Stimulated activated CD4-positive, alpha-beta T cell treated with anti-CD3 and anti-CD28 coated beads, Interleukin-4, amount 100 ng/mL, for 24 hours (primary cell): Measurements from ENCODE around the gene EEF2K.
"Not testable (repeated sequence)": the region's sequence is repeated elsewhere in the genome, so short reads cannot be mapped to it uniquely, and the experiment has no call there.

Source experiments
- DNase-seq: peaks from one replicate; pipeline ENCODE4 v3.0.0-alpha.2; 2020

The EEF2K gene

DNA sequence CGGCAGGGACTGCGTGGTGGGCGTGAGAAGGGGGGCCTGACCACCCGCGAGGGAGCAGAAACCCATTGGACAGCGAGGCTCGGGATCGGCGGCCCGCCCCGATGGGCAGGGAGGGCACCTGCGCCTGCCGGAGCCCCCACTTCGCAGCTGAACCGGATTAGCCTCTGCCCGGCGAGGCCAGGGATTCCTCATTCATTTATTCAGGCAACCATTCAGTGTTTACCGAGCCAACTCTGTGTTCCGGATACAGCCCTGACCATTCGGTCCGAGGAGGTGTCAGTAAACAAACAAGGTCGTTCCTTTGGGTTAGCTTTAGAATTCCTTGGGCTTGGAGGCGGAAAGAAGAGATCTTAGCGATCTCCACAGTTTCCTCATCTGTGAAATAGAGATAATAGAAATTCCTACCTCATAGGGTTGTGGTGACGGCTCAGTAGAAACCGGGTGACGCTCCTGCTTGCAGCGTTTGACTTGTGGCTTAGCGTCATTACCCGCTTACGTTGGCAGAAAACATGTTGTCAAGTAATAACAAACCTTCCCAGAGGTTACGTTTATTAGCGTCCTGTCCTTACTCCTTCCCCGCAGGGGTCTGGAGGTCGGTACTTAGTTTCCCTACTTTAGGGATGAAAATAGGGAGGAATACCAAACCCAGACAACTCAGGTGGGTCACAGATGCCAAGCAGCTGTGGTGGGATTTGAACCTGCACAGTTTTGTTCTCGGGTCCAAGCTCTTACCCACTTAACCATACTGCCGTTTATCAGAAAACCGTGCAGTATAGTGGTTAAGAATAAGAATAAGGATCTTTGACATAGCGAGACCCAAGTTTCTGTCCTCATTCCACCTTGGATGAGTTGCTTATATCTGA, 92.0 kb downstream of the EEF2K start:
- peak; percentile 79 for DNase-seq

DNA sequence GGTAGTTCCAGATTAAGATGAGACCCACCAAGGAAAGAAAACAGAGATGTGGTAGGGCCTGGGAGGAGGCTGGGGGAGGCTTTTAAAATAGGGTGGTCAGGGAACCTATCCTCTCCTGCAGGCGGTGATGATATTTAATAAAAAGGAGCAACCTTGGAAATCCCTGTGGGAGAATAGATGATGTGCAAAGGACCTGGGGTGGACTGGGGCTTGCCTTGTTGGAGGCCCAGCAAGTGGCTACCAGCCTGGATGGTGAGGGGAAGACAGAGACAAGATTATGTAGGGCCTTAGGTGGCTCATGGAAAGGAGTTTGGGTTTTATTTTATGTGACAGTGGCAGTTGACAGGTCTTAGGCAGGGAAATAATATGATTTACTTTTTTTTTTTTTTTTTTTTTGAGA, 93.0 kb downstream of the EEF2K start:
- no peak for DNase-seq

DNA sequence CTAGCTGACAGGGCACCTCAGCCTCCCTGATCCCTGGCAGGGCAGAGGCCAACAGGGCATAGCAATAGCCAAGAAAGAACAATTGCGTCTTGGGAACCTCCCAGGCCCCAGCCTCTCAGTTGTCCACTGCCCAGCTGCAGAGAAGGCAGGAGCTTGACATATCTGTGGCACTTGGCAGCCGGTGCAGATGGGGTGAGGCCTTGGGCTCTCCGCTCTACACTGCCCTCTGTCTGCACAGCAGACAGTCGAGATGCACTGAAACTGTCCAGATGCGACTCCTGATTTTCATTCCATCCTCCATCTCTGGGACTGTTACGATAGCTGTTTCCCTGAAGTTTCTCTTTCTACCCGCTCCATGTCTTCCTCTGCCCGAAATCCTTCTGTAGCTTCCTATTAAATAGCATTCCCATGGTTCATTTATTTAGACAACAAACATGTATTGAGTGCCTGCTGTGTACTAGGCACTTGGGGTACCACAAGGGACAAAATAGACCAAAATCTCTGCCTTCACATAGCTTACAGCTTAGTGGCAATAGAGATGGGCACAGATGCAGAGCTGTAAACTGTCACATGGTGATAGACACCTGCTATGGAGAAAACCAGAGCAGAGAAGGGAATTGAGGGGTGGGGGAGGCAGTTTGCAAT, 94.5 kb downstream of the EEF2K start:
- peak; percentile 50 for DNase-seq

DNA sequence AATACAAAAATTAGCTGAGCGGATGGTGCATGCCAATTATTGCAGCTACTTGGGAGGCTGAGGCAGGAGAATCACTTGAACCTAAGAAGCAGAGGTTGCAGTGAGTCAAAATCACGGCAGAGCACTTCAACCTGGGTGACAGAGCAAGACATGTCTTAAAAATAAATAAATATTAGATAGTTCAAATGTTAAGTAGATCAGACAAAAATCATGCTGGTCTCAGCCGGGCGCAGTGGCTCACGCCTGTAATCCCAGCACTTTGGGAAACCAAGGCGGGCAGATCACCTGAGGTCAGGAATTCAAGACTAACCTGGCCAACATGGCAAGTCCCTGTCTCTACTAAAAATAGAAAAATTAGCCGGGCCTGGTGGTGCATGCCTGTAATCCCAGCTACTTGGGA, 95.3 kb downstream of the EEF2K start:
- not testable (repeated sequence) for DNase-seq

DNA sequence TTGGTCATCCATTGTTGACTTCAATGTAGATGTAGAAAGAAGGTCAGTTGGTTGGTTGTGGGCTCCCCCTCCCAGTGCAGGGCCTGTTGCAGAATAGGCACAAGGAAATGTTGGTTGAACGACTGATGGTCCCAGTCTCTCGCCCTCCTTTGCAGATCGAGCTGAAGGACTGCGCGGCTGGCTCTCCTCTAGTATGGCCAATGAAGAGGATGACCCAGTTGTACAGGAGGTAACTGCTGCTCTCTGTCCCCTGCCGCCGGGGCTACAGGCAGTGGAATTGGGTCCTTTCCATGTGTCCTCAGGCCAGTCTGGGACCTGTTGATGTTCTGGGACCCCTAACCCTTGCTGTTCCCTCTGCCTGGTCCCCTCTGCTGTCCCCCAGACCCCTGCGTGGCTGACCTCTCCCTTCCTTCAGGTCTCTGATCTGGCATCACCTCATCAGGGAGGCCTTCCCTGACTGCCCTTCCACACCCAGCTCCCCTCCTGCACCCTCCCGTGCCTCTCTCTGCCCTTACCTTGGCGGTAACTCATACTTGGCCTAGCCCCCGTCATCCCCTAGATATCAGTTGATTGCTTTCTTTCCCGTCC, 96.8 kb downstream of the EEF2K start:
- no peak for DNase-seq

DNA sequence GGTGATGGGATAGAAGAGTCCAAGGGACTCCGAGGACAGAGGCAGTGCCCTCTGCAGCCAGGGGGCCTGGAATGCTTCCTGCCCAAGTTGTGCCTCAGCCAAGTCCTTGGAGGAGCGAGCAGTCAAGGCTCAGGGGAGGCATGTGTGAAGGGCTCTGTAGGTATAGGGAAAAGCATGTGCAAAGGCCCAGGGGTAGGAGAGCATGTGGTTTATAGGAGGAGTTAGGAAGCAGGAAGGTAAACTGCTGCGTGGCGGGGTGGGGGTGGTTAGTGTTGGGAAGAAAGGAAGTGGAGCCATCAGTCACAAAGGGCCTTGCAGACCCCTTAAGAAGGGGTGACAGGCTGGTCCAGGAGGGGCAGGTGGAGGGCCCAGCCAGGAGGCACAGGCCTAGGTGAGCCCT, 98.3 kb downstream of the EEF2K start:
- no peak for DNase-seq

DNA sequence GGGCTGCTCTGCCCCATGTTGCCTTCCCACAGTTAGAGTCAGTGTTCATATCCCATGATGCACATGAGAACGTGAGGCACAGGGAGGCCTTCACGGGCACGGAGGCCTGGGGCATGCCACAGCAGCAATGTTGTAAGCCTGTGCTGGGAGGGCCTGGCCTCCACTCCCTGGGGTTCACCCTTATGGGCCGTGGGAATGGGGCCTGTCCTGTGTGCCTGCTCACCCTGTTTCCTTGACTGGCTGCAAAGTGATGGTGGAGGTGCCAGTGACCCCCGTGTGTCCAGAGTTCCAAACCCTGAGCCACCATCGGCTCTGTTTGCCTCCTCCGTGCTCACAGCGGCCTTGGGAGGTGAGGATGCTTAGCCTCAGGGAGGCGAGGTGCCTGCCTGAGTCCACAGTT, 100.7 kb downstream of the EEF2K start:
- DNase-seq = no peak

DNA sequence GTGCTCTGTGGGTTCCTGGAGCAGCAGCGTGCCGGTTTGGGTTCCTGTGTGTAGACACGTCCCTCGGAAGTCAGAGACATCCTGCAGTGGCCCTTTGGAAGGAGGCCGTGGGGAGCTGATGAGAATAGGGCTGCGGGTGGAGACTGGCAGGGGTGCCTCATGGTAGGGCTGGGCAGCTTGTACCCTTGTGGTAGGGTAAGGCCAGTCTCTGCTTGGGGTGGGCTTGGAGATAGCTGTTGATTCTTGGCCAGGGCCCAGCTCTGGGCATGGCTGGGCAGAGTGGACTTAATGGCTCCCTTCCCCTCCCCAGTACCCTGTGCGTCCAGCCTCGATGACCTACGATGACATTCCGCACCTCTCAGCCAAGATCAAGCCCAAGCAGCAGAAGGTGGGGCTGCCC, 101.8 kb downstream of the EEF2K start:
- no peak for DNase-seq

DNA sequence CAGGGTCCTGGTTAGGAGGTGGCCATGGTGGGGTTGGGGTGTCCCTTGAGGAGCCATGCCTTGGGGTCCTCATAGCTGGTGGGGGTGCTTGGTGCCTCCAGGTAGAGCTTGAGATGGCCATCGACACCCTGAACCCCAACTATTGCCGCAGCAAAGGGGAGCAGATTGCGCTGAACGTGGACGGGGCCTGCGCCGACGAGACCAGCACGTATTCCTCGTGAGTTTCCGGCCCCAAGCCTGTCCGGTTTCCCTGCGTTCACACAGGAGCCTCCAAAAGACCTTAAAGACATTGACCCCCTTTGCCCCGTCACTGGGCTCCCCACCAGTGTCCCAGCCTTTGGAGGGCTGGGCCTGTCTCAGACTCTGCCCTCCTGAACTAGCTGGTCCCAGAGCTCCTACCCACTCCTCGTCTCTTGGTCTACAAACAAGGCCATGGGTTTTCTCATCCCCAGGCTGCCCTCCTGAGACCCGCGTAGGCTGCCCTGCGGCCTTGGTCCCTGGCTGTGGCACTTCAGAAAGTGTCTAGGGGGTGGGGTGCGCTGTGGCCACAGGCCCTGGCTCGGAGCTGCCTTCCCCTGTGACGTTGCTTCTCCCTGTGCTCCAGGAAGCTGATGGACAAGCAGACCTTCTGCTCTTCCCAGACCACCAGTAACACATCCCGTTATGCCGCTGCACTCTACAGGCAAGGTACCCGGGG, 102.9 kb downstream of the EEF2K start:
- no peak for DNase-seq

DNA sequence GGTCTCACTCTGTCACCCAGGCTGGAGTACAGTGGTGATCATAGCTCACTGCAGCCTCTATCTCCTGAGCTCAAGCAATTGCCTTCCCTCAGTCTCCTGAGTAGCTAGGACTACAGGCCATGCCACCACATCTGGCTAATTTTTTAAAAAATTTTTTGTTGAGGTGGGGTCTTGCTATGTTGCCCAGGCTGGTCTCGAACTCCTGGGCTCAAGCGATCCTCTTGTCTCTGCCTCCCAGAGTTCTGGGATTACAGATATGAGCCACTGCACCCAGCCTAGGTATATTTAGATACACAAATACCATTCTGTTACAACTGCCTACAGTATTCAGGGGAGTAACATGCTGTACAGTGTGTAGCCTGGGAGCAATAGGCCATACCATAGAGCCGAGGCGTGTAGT, 105.4 kb downstream of the EEF2K start:
- no peak for DNase-seq

DNA sequence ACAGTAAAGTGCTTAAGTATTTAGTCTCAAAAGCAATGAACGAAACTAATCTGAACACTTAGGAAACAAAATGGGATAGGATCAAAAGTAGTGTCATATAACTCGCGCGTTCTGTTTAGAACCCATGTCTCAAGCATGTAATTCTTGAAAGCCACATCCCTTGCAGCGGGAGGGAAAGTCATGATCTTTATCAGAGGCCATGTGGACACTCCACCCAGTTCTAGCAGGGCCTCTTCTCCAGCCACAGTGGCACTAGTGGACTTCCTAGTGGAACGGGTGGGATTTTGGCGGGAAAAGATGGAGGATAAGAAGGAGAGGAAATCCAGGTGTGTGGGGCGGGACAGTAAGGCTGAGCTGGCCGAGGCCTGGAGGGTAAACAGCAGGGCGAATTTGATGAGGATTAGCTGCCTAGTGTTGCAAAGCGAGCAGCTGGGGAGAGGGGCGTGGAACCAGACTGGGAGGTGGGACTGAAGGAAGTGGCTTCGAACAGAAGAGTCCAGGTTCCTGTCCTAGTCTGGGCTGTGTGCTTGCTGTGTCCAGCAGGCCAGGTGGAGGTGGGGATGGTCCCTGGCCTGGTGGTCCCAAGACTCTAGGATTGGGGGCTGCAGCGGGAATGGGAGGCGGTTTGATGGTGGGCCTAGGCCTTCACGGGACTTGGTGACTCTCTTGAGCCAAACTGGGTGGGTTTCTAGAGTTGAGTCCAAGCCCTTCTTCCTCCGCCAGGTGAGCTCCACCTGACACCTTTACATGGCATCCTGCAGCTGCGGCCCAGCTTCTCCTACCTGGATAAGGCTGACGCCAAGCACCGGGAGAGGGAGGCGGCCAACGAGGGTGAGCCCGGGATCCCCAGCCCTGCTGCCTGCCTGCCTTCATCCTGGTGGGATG, 107.1 kb downstream of the EEF2K start:
- DNase-seq = no peak

DNA sequence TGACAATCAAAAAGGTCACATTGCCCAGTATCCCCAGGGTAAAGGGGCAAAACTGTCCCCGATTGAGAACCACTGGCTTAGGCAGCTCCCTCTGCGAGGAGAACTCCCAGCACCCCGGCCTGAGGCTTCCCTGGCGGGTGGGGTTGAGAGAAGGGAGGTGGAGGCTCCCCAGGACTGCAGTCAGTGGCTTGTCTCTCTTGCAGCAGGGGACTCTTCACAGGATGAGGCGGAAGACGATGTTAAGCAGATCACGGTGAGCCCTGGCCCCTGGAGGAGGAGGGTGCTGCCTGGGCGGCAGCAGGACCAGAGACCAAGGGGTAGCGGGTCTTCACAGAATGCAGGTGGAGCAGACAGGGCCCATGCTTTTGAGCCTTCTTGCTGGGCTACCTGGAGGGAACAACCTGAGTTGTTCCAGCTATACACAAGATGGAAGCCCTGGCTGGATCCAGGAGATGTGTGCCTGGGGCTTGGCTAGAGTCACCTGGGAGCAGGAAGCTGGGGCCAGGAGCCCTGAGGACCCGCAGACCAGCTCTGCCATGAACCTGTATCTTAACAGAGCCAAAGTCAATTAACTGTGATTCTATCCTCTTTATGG, 107.9 kb downstream of the EEF2K start:
- DNase-seq = no peak

DNA sequence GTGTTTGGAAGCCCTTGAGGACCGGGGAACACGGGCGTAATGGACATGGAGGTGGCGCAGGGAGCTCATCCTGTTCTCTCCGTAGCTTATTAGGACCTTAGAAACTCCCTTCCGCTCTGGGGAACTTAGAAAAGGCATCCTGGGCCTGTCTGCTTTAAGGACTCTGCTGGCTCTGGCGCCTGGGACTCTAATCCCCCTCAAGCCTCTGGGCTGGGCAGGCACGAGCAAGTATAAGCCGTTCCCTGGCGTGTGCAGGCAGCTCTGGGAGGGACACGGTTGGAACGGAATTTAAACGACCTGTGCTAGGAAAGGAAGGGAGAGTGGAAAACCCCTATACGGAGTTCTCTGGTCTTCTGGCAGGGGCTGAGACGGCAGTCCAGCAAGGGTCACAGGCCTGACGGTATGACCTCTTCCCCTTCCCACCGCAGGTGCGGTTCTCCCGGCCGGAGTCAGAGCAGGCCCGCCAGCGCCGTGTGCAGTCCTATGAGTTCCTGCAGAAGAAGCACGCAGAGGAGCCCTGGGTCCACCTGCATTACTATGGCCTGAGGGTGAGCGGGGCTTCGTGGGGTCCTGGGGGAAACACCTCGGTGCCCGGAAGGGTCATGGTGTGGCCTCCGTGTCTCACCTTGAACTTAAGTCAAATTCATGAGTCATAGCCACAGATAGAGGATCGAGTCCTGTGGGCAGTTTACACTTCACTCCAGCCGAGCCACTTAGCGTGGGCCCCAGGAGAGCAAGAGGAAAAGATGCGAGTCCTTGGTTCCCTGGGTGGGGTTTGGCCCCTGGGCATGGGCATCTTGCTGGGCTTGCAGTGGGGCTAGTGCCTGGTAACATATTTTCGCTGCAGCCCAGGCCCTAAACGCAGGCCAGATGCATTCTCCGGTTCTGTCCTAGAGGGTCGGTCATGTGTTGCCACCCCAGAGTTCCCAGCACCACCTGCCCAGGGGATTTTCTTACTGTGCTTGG, 108.9 kb downstream of the EEF2K start:
- no peak for DNase-seq

DNA sequence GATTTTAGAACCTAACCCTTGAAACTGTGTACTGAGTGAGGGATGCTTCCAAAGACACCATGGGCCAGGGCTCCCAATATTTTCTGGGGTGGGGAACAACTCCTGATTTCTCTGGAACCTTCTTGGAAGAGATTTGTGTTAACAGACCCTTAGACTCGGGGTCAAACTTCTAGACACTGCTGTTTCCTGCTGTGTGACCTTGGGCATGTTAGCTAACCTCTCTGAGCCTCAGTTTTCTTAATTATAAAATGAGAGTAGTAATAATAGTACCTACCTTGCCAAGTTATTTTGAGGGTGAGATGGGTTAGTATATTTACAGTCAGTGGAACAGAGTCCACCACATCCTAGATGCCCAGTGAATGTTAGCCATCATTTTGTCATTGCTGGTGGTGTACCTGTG, 109.9 kb downstream of the EEF2K start:
- no peak for DNase-seq

DNA sequence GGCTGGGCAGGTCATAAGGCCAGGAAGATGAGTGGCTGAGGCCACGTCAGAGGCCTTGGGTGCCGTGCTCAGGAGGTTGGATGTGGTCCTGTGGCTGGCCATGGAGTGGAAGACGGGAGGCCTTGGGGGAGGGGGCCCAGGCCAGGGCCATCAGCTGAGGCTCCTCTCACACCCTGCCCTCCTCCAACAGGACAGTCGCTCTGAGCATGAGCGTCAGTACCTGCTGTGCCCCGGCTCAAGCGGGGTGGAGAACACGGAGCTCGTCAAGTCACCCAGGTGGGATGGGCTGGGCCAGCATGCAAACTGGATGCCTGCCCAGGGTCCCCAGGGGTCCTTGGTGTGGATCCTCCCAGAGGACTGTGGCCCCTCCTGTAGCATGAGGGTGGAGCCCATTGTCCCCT, 110.3 kb downstream of the EEF2K start:
- DNase-seq = no peak

DNA sequence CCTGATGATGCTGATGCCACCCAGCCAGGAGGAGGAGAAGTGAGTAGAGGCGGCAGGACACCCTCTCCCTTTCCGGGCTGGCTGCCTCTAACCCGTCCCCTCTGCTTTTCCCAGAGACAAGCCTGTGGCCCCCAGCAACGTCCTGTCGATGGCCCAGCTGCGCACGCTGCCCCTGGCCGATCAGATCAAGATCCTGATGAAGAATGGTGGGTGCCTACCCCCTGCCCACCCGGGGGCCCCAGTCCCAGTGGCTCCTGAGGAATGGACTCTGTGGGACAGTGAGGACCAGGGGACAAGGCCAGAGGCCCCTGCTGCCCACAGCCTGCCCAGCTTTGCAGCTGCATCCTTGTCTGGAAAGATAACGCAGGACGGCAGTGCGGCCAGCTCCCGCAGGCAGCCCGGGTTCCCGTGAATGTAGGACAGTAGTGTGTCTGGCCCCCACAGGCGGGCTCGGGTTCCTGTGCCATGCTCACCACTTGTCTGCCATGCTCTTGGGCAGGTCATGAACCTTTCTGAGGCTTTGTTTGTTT, 111.0 kb downstream of the EEF2K start:
- DNase-seq = no peak

DNA sequence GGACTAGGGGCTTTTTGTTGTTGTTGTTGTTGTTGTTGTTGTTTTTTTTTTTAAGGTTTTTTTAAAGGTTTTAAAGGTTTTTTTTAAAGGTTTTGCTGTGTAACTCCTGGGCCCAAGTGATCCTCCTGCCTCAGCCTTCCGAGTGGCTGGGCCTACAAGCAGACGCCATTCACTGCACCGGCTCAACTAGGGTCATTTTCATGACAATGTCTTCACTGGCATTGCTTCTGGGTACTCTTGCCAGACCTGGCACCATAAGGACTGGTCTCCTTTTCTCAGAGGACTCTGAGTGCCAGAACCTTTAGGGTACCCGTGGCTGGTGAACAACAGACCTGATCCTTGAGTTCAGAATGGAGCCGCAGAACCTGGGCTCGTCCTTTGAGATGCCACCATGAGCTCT, 111.5 kb downstream of the EEF2K start:
- no peak for DNase-seq

DNA sequence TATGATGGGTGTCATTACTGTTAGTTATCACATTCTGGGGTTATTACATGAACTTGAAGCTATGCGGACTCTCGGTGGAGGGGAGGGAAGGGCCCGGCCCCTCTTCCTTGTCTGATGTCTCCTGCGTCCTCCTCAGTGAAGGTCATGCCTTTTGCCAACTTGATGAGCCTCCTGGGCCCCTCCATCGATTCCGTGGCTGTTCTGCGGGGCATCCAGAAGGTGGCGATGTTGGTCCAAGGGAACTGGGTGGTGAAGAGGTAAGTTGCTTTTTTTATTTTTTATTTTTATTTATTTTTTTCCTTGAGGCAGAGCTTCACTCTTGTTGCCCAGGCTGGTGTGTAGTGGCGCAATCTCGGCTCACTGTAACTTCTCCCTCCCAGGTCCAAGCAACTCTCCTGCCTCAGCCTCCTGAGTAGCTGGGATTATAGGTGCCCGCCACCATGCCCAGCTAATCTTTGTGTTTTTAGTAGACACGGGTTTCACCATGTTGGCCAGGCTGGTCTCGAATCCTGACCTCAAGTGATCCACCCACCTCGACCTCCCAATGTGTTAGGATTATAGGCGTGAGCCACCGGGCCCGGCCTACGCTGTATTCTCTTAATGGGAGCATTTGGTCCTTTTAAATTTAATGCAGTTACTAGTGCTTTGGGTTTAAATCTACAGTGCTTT, 112.7 kb downstream of the EEF2K start:
- DNase-seq = peak; percentile 68

DNA sequence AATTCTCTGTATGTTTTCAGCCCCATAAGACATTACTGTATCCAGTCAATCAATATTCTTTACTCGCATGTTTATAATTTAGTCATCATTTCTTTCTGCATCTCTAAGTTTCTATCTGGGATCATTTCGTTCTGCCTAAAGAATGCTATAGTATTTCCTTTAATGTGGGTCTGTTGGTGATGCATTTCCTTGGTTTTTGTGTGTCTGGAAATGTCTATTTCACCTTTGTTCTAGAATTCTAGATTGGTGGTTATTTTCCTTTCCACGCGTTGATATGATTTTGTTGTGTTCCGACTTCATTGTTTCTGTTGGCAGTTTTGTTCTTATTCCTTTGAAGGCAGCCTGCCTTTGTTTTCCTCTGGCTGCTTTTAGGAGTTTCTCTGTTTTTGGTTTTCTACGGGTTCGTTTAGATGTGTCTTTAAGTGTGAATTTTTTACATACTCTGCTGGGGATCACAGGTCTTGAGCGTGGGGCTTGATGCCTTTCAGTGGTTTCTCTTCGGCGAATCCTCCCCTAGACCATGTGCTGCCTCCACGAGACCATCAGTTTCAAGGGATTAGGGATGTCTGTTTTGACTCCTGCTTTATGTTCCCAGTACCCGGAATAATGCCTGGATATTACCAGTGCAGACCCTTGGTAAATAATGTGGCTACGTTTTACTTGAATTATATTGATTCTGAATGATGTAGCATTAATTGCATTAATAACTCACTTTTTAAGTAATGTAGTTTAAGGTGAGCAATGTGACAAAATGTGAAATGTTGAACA, 114.7 kb downstream of the EEF2K start:
- DNase-seq = no peak
